NCI-H1105 treated with DMSO at 0.1 percent for 48 hours (cell line): ENCODE data around the gene CTXND2.
A peak's percentile ranks its signal among the peaks of the same experiment; 100 is the strongest.
"Not testable (repeated sequence)": the region's sequence is repeated elsewhere in the genome, so short reads cannot be mapped to it uniquely, and the experiment has no call there.

Source experiments
- DNase-seq: peaks from one replicate; lab custom pipeline; 2025; lab: John Stamatoyannopoulos, UW

CTXND2 gene

GRCh38 chr1:150893336-150893913 lies 6.5 kb downstream of the CTXND2 start:
- DNase-seq = no peak

GRCh38 chr1:150895618-150896017 lies 8.7 kb downstream of the CTXND2 start:
- no peak for DNase-seq

- not testable (repeated sequence) for DNase-seq
Measured at GRCh38 chr1:150899795-150900194, 12.9 kb downstream of the CTXND2 start.

GRCh38 chr1:150902346-150902745 lies 15.4 kb downstream of the CTXND2 start:
- DNase-seq = no peak

- DNase-seq = no peak
Measured at GRCh38 chr1:150902751-150903150, 15.8 kb downstream of the CTXND2 start.

GRCh38 chr1:150905301-150905700 lies 18.4 kb downstream of the CTXND2 start:
- DNase-seq = no peak

GRCh38 chr1:150906329-150906728 lies 19.4 kb downstream of the CTXND2 start:
- DNase-seq = no peak

GRCh38 chr1:150906813-150907212 lies 19.9 kb downstream of the CTXND2 start:
- no peak for DNase-seq

- DNase-seq = no peak
Measured at GRCh38 chr1:150909585-150910180, 22.7 kb downstream of the CTXND2 start.

- DNase-seq = no peak
Measured at GRCh38 chr1:150912623-150913022, 25.7 kb downstream of the CTXND2 start.

- no peak for DNase-seq
Measured at GRCh38 chr1:150917387-150917786, 30.5 kb downstream of the CTXND2 start.

- DNase-seq = peak; percentile 78
Measured at GRCh38 chr1:150922519-150922975, 35.6 kb downstream of the CTXND2 start.

- DNase-seq = no peak
Measured at GRCh38 chr1:150925080-150925479, 38.1 kb downstream of the CTXND2 start.

- peak; percentile 99 for DNase-seq
Measured at GRCh38 chr1:150926097-150926741, 39.3 kb downstream of the CTXND2 start, which contains the start of gene SETDB1. Gene SETDB1, plus strand, starts transcription at chr1:150926363. Its CDS starts 1,352 bp downstream, at chr1:150927715.

- DNase-seq = no peak
Measured at GRCh38 chr1:150927624-150928023, 40.7 kb downstream of the CTXND2 start.

- DNase-seq = no peak
Measured at GRCh38 chr1:150928286-150928685, 41.4 kb downstream of the CTXND2 start.

- DNase-seq = not testable (repeated sequence)
Measured at GRCh38 chr1:150928775-150929174, 41.8 kb downstream of the CTXND2 start.

- no peak for DNase-seq
Measured at GRCh38 chr1:150931773-150932172, 44.8 kb downstream of the CTXND2 start.

GRCh38 chr1:150944856-150945255 lies 57.9 kb downstream of the CTXND2 start:
- DNase-seq = no peak

- DNase-seq = no peak
Measured at GRCh38 chr1:150954708-150955107, 67.8 kb downstream of the CTXND2 start.

GRCh38 chr1:150955280-150955679 lies 68.3 kb downstream of the CTXND2 start:
- DNase-seq = no peak

GRCh38 chr1:150957666-150958065 lies 70.7 kb downstream of the CTXND2 start:
- no peak for DNase-seq

GRCh38 chr1:150960646-150961045 lies 73.7 kb downstream of the CTXND2 start:
- DNase-seq = no peak
